Adrenal gland (tissue), 5 donors: Measurements from ENCODE around the gene MIPOL1.

Experiments
- CTCF ChIP-seq, 6 experiments: fragments of 450-650 bp in 4 of 6; fragments of 200-600 bp in 2 of 6; sonication (generic) in 1 of 6; IDR thresholded peaks; 1 replicate in 5 of 6; 2 replicates in 1 of 6; pipeline versions ENCODE4 v1.5.1 to v1.8.0; 2016 to 2021; ENCODE audit warnings: antibody characterized with exemption in 6 of 6, mild to moderate bottlenecking in 2 of 6, moderate library complexity in 1 of 6
- POLR2A ChIP-seq, 2 donors: fragments of 450-650 bp; IDR thresholded peaks; one replicate each; pipeline ENCODE4 v1.6.1; 2017; ENCODE audit warnings: antibody characterized with exemption in 2 of 2, mild to moderate bottlenecking in 2 of 2, moderate library complexity in 1 of 2
- donor health status: DM: no; HTN: no; CAD: no.

- TF ChIP-seq CTCF (IDR thresholded peaks at IDR 0.05) (no peak), POLR2A (IDR thresholded peaks at IDR 0.05) (no peak)
Measured at GRCh38 chr14:37384870-37385596, 187.3 kb downstream of the MIPOL1 start.
